ENCODE results near the gene PPP2R2D. TPM values are rescaled to one million over a fixed set of nuclear protein-coding genes. Genes with fewer than 3 reads are reported as not detected.

PPP2R2D gene
- total RNA-seq, 1 experiment from 2014 or later: 35.1 TPM

DNA sequence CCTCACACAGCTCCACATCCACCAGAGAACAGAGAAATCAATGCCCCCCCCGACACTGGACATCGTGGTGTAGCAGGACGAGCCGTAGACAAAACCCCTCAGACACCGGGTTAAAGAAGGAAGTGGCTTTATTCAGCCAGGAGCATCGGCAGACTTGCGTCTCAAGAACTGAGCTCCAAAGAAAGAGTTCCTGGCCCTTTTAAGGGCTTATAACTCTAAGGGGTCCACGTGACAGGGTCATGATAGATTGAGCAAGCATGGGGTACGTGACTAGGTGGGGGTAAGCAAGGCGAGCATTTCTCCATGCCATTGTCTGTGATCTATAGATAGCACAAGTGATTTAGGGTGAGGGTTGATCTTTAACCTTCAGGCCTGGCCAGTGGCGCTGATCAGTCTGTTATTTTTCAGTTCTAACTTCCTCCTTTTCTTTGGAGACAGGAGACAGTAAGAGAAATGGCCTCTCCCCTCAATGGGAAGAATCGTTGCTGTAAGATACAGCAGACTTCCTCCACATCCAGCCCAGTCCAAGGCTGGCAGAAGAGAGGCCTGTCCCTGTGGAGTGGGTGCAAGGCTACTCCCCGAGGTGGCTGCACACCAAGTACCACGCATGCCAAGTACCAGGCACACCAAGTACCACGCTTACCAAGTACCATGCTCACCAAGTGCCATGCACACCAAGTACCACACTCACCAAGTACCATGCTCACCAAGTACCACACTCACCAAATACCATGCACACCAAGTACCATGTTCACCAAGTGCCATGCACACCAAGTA, 19.5 kb upstream of the PPP2R2D start:
- Histone ChIP-seq H2AFZ (ENCODE audit: low read length) (no peak overlapping the region), H3K27me3 (ENCODE audit: insufficient read depth, low read length) (no peaks in the 10 kb centered on the region), H3K9ac (ENCODE audit: extremely low read depth, insufficient read length, low read length) (no peak overlapping the region), H3K79me1 (ENCODE audit: insufficient read depth, low read depth, low read length, poor library complexity, severe bottlenecking) (no peaks in the 10 kb centered on the region), H3T11ph (ENCODE audit: low read length) (no peak overlapping the region), H3K9me3 (ENCODE audit: control insufficient read depth, low read depth, low read length) (no peaks in the 10 kb centered on the region), H2BK20ac (ENCODE audit: low read depth, low read length, poor library complexity, severe bottlenecking) (no peak overlapping the region), H2AK5ac (ENCODE audit: insufficient read length, low read length) (no peak overlapping the region), H4K20me1 (ENCODE audit: control insufficient read depth, insufficient read depth, insufficient read length) (peaks cover 2% of the 10 kb centered on the region), H2BK12ac (ENCODE audit: insufficient read length, low read depth, low read length) (no peak overlapping the region), H3K27ac (ENCODE audit: insufficient read length, low read depth, low read length) (no peak overlapping the region), H3K4me2 (ENCODE audit: insufficient read depth, insufficient read length, low read length) (no peak overlapping the region), H3K14ac (ENCODE audit: insufficient read depth, low read length) (no peak overlapping the region), H3K4me1 (ENCODE audit: insufficient read depth, low read length) (no peaks in the 10 kb centered on the region), H3K23ac (ENCODE audit: insufficient read length, low read depth, low read length) (no peak overlapping the region), H4K91ac (ENCODE audit: insufficient read length, low read depth, low read length) (no peak overlapping the region), H4K8ac (replicated peaks; ENCODE audit: insufficient read length, low read depth, low read length) (no peak overlapping the region), H3K18ac (ENCODE audit: insufficient read length, low read depth, low read length) (no peak overlapping the region), H3K79me2 (ENCODE audit: insufficient read depth, low read length) (no peaks in the 10 kb centered on the region), H2BK5ac (ENCODE audit: insufficient read length, low read length) (no peak overlapping the region), H4K5ac (ENCODE audit: insufficient read length, low read depth, low read length) (no peak overlapping the region), H3K56ac (ENCODE audit: insufficient read length, low read depth, low read length) (no peak overlapping the region), H2BK15ac (ENCODE audit: low read depth, low read length) (no peak overlapping the region), H3K4ac (ENCODE audit: low read depth, low read length) (no peak overlapping the region), H3K23me2 (ENCODE audit: insufficient read length, low read depth, low read length, poor library complexity, severe bottlenecking) (no peaks in the 10 kb centered on the region), H2BK120ac (ENCODE audit: low read depth, low read length, poor library complexity, severe bottlenecking) (no peak overlapping the region)
- DNase-seq: peak; percentile 5
- peaks cover 10% of the 10 kb centered on the region for H3K27me3 Mint-ChIP-seq (ENCODE audit: low read depth)
- no peak overlapping the region for H3K27ac Mint-ChIP-seq
- TF ChIP-seq, protein P1, sequence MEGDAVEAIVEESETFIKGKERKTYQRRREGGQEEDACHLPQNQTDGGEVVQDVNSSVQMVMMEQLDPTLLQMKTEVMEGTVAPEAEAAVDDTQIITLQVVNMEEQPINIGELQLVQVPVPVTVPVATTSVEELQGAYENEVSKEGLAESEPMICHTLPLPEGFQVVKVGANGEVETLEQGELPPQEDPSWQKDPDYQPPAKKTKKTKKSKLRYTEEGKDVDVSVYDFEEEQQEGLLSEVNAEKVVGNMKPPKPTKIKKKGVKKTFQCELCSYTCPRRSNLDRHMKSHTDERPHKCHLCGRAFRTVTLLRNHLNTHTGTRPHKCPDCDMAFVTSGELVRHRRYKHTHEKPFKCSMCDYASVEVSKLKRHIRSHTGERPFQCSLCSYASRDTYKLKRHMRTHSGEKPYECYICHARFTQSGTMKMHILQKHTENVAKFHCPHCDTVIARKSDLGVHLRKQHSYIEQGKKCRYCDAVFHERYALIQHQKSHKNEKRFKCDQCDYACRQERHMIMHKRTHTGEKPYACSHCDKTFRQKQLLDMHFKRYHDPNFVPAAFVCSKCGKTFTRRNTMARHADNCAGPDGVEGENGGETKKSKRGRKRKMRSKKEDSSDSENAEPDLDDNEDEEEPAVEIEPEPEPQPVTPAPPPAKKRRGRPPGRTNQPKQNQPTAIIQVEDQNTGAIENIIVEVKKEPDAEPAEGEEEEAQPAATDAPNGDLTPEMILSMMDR (conservative IDR thresholded peaks at IDR 0.05): no peak
- H3K36me3 Mint-ChIP-seq (ENCODE audit: insufficient read depth in 1 of 3, low read depth in 3 of 3): peaks cover 0 to 5% (median 0%) of the 10 kb centered on the region in 3 experiments; a peak in 2 of 7 replicates
- H3K4me1 Mint-ChIP-seq: peaks cover 0 to 2% of the 10 kb centered on the region in 2 experiments; a peak in 2 of 4 replicates
- peaks cover 15 to 21% of the 10 kb centered on the region in 2 experiments for H3K9me3 Mint-ChIP-seq
- H3K4me3 Mint-ChIP-seq: no peak overlapping the region
- no CpG with 5 or more reads among the region's 15 CpGs for WGBS (ENCODE audit: extremely low coverage, insufficient read length, low lambda C conversion rate)
